ENCODE data around the gene DLG2. TPM values are rescaled to one million over a fixed set of nuclear protein-coding genes. Genes with fewer than 3 reads are reported as not detected.

The DLG2 gene
- total and polyA plus RNA-seq, 2 donors (not counting 3 experiments of a cell fraction or from before 2014, with no cell fraction given): 0.15 to 1.1 TPM

GRCh38 chr11:85182441-85183387 lies 444.4 kb downstream of the DLG2 start:
- H4K20me1 ChIP-seq (replicated peaks; ENCODE audit: control insufficient read depth, extremely low read depth, insufficient read depth, low read length): no peaks in the 10 kb centered on the region
- H2AFZ ChIP-seq (ENCODE audit: low read depth, low read length): no peak overlapping the region
- H3K9ac ChIP-seq (replicated peaks; ENCODE audit: extremely low read depth, insufficient read depth, low read length): no peak overlapping the region
- ChIA-PET CTCF (no interaction called here), POLR2A (no interaction called here)
- H3K9me3 ChIP-seq (replicated peaks; ENCODE audit: control insufficient read depth, insufficient read depth, low read length): no peaks in the 10 kb centered on the region
- no peak overlapping the region for H3K4me2 ChIP-seq (ENCODE audit: insufficient read depth, low read length)
- no peak overlapping the region for H3K4me3 ChIP-seq (replicated peaks in 1 of 3; ENCODE audit: insufficient read depth in 1 of 3, low read depth in 1 of 3, low read length in 3 of 3)
- no peak for DNase-seq (ENCODE audit: low read depth, low spot score)
- no peaks in the 10 kb centered on the region for H3K27me3 ChIP-seq (ENCODE audit: control insufficient read depth in 2 of 2, insufficient read depth in 2 of 2, low read length in 2 of 2)
- no peaks in the 10 kb centered on the region for H3K4me1 ChIP-seq (ENCODE audit: control insufficient read depth, extremely low read depth, insufficient read depth, low read length)
- no peak for FAIRE-seq
- intact Hi-C loops (cut with micrococcal nuclease) (no loop called here), dilution Hi-C loops (cut with MboI; ENCODE audit: extremely low pct_ligation_motif_present, low sequenced_read_pairs) (no loop called here)
- no peaks in the 10 kb centered on the region for H3K36me3 ChIP-seq (ENCODE audit: control insufficient read depth in 2 of 2, extremely low read depth in 1 of 2, insufficient read depth in 2 of 2, low read length in 2 of 2)
- no peaks in the 10 kb centered on the region for H3K9me1 ChIP-seq (replicated peaks; ENCODE audit: control insufficient read depth, extremely low read depth, insufficient read depth, low read length)
- H3K79me2 ChIP-seq (ENCODE audit: control insufficient read depth, insufficient read depth, low read length): no peaks in the 10 kb centered on the region
- BruUV-seq (replicated peaks): no TSS peak
- TF ChIP-seq POLR2AphosphoS5 (IDR thresholded peaks at IDR 0.05; ENCODE audit: insufficient read depth, low read depth, low read length): no peak
- TF ChIP-seq GATA2 (IDR thresholded peaks at IDR 0.05; ENCODE audit: insufficient read depth, insufficient read length, low read depth, low read length): no peak
- no peak for TF ChIP-seq MAX (IDR thresholded peaks at IDR 0.05; ENCODE audit: insufficient read depth, insufficient read length)
- TF ChIP-seq MYC (IDR thresholded peaks at IDR 0.05; ENCODE audit: low read depth, low read length): no peak
- no peak for TF ChIP-seq CTCF (IDR thresholded peaks at IDR 0.05; ENCODE audit: extremely low read depth in 1 of 2, insufficient read depth in 1 of 2, low read depth in 1 of 2, low read length in 2 of 2)
- no peak for TF ChIP-seq POLR2A (IDR thresholded peaks at IDR 0.05; ENCODE audit: low read depth, low read length)
- TF ChIP-seq JUN (IDR thresholded peaks at IDR 0.05; ENCODE audit: borderline replicate concordance, insufficient read depth, insufficient read length, low read depth): no peak
- TF ChIP-seq EZH2 (IDR thresholded peaks at IDR 0.05; ENCODE audit: borderline replicate concordance, low read depth, low read length, severe bottlenecking): no peak
- TF ChIP-seq FOS (IDR thresholded peaks at IDR 0.05; ENCODE audit: borderline replicate concordance, insufficient read depth, low read length): no peak
- no peak overlapping the region for H3K27ac ChIP-seq (ENCODE audit: insufficient read depth, low read depth, low read length)
